GM12873 (cell line): ENCODE measurements around the gene LGALS7.

Experiments used
- TF ChIP-seq, protein P1 (sequence below): IDR thresholded peaks from 2 replicates; pipeline ENCODE4 v1.5.1; 2012; ENCODE audit warnings: low read depth, mild to moderate bottlenecking, moderate library complexity, low read length, control low read depth; ENCODE audit not compliant: insufficient read depth; ENCODE audit errors: missing control alignments

LGALS7 gene

GRCh38 chr19:38721979-38722773 is 51.1 kb downstream of the LGALS7 start:
- TF ChIP-seq, protein P1, sequence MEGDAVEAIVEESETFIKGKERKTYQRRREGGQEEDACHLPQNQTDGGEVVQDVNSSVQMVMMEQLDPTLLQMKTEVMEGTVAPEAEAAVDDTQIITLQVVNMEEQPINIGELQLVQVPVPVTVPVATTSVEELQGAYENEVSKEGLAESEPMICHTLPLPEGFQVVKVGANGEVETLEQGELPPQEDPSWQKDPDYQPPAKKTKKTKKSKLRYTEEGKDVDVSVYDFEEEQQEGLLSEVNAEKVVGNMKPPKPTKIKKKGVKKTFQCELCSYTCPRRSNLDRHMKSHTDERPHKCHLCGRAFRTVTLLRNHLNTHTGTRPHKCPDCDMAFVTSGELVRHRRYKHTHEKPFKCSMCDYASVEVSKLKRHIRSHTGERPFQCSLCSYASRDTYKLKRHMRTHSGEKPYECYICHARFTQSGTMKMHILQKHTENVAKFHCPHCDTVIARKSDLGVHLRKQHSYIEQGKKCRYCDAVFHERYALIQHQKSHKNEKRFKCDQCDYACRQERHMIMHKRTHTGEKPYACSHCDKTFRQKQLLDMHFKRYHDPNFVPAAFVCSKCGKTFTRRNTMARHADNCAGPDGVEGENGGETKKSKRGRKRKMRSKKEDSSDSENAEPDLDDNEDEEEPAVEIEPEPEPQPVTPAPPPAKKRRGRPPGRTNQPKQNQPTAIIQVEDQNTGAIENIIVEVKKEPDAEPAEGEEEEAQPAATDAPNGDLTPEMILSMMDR: no peak

GRCh38 chr19:38721496-38721895 is 51.8 kb downstream of the LGALS7 start:
- TF ChIP-seq, protein P1: no peak
